GM19468 (cell line): ENCODE measurements around the gene PUM2.

Experiments
- ATAC-seq: cut with Tn5 transposase; IDR thresholded peaks from one replicate; pipeline ENCODE4 v1.9.1; 2021; ENCODE audit warnings: mild to moderate bottlenecking, moderate library complexity, moderate number of reproducible peaks; ENCODE audit not compliant: unreplicated experiment; ENCODE audit errors: extremely low read depth

Gene PUM2

GRCh38 chr2:20220806-20221554, 129.7 kb downstream of the PUM2 start:
- ATAC-seq: no peak

- ATAC-seq: no peak
These were observed 130.8 kb downstream of the PUM2 start for GRCh38 chr2:20219763-20220380.

- no peak for ATAC-seq
These were observed 132.0 kb downstream of the PUM2 start for GRCh38 chr2:20218331-20219320.

- ATAC-seq: no peak
These were observed 133.3 kb downstream of the PUM2 start for GRCh38 chr2:20217041-20217970.

- ATAC-seq: no peak
These were observed 134.3 kb downstream of the PUM2 start for GRCh38 chr2:20216130-20217025.

DNA sequence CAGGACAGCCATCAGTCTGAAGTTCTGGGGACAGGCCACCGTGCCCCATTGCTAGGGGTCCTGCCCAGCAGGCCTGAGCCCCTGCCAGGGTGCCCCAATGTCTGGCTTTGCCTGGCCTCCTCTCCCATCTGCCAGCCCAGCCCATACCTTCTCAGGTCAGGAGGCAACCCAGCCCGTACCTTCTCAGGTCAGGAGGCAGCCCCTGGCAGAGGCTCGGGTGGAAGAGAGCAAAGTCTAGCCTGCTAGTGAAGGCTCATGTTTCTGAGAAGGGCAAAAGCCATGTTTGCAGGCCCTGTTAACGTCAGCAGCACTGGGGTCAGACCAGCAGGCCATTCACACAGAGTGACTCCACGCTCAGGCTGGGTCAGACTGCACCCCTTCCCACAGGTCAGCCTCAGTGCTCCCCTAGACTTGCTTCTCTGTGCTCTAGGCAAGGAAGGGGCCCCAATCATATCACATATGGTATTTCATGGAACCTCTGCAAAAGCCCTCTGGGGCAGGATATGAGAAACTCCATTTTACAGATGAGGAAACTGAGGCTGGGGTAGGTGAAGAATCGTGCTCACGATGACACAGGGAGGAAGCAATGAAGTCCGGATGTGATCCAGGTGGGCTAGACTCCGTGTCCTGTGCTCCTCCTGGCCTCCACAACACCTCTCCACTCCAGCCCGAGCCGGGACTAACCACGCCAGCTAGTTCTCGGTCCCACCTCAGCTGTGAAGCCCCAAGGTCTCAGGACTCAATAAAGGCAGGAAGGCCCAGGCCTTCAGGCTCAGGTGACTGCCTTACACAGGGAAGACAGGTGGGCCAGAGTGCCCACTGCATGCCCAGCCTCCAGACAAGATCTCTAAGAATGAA, 135.2 kb downstream of the PUM2 start:
- ATAC-seq: no peak

- ATAC-seq: no peak
These were observed 136.0 kb downstream of the PUM2 start for GRCh38 chr2:20214566-20215182.

DNA sequence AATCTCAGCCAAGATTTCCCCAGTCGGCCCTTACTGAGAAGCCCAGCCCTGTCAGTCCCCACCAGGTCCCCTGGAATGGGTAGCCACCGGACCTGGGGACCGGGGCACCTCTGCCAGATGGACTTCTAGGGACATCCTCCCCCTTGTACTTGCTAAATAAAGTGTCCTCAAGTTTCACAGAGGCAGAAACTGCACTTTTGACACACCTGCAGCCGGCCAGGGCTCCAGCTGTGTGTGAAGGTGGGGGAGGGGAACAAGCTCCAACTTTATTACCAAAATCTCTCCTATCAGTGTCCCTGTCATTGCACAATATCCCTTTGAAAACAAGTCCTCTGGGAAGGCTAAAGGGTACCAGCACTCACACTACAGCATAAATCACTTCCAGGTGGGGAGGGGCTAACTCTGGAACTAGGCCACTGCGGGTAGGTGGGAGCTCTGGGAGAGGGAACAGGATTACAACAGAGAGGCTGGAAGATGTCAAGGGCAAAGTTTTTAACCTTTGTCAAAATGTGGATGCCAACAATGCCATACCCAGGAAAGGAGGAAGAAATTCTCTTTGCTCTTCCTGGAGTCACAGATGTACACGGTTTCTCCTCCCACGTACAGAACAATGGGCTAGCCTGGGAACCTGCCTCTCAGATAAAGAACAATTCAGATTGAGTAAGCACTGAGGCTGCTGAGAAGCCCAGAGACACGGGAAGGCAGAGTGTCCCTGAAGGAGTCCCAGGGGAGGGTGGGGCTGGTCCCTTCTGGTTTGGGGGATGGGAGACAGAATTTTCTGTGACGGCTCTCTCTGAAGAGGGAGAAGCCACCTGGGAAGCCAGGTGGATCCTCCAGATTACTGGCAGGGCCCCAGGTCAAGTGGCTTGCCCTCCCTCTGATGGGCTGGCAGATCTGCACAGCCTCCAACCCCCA, 136.7 kb downstream of the PUM2 start:
- no peak for ATAC-seq

DNA sequence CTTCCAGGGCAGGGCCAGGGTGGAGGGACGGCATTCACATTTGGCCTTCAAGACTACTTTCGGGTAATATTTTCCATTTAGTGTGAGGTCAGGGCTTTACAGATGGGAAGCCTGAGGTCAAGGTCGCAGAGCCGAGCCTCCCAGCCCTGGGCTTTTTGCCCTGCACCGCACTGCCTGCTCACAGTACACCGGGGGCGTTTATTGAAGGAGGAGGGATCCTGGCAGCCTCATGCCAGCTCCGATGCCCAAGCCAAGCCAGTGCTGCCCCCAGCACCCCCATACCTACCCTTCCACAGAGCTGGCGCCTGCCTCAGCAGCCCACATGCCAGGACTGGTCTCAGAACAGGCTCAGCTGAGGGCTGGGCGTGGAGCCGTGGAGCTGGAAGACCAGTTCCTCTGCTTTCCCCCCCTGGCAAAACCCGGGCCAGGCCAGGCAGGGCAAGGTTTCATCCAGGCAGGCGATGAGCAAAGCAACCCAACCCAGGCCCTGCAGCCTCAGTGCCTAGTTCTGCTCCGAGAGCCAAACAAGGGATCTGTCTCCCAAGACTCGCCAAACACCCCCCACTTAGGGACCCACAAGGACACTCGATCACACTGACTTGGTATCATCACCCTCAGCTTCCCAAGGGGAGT, 137.7 kb downstream of the PUM2 start:
- ATAC-seq: no peak

GRCh38 chr2:20212459-20212870, 138.2 kb downstream of the PUM2 start:
- no peak for ATAC-seq

GRCh38 chr2:20211860-20212458, 138.7 kb downstream of the PUM2 start:
- ATAC-seq: no peak

GRCh38 chr2:20211420-20211819, 139.2 kb downstream of the PUM2 start:
- ATAC-seq: no peak

DNA sequence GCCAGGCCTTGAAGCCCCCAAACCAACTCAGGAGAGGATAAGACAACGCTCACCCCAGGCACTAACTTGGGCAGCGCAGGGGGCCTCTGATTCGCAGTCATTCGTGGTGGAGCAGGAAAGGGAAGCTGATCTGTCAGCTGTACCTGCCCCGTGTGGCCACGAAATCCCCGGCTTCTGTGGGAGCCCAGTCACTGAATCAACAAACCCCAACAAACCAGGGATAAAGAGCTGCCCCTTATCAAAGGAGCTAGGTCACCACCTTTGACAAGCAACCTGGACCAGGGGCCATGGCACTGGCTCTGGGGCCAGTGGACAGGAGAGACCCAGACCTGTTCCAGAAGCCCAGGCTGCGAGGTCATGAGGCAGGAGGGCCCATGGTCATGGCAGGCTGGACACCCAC, 140.2 kb downstream of the PUM2 start:
- ATAC-seq: no peak

- no peak for ATAC-seq
These were observed 141.1 kb downstream of the PUM2 start for GRCh38 chr2:20209373-20210109.

- ATAC-seq: no peak
These were observed 142.2 kb downstream of the PUM2 start for GRCh38 chr2:20208476-20208859.
